Gastroesophageal sphincter (tissue), 3 donors: ENCODE measurements around the gene BRD4.

Experiments used
- CTCF ChIP-seq, 4 experiments: fragments of 200-600 bp in 2 of 4; fragments of 450-650 bp in 2 of 4; sonication (generic) in 1 of 4; IDR thresholded peaks; one replicate each; pipeline ENCODE4 v1.5.1; 2017 to 2019; ENCODE audit warnings: antibody characterized with exemption in 4 of 4, mild to moderate bottlenecking in 2 of 4, moderate library complexity in 2 of 4
- EP300 ChIP-seq: sonication (generic); formaldehyde crosslinking; IDR thresholded peaks from one replicate; pipeline ENCODE4 v1.6.1; 2017; ENCODE audit warnings: antibody characterized with exemption, mild to moderate bottlenecking
- POLR2A ChIP-seq, 2 donors: fragments of 450-650 bp; IDR thresholded peaks; one replicate each; pipeline ENCODE4 v1.6.1; 2017; ENCODE audit warnings: antibody characterized with exemption in 2 of 2, mild to moderate bottlenecking in 2 of 2, moderate library complexity in 1 of 2

DNA sequence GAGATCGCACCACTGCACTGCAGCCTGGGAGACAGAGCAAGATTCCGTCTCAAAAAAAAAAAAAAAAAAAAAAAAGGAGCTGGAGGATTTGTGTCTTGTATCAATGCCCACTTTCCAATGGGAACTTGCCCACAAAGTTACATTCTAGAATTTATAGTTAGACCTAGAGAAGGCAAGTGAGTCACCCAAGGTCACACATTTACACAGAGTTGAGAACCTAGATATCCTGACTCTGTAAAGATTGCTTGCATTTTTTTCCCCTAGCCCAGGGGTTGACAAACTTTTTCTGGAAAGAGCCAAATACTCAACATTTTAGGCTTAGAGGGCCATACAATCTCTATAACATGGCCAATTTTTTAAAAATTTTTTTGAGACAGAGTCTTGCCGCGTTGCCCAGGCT, 7.7 kb upstream of the BRD4 start:
- TF ChIP-seq POLR2A (IDR thresholded peaks at IDR 0.05), result no peak
- TF ChIP-seq CTCF (IDR thresholded peaks at IDR 0.05), result no peak
- no peak for TF ChIP-seq EP300
